CD4-positive, alpha-beta memory T cell (primary cell): ENCODE results near the gene ERN1. TPM values are rescaled to one million over a fixed set of nuclear protein-coding genes. Genes with fewer than 3 reads are reported as not detected.
"Not testable (repeated sequence)": the region's sequence is repeated elsewhere in the genome, so short reads cannot be mapped to it uniquely, and the experiment has no call there.

Experiments
- CTCF ChIA-PET: fragments of 350-600 bp; sonication (Branson Sonifier 250); formaldehyde crosslinking; loops from one replicate; lab custom pipeline; 2021; ENCODE audit warnings: inconsistent platforms; ENCODE audit not compliant: partially characterized antibody; lab: Charles Lee
- POLR2A ChIA-PET: fragments of 350-600 bp; sonication (Branson Sonifier 250); formaldehyde crosslinking; loops from one replicate; lab custom pipeline; 2021; ENCODE audit not compliant: partially characterized antibody; lab: Charles Lee
- DNase-seq, 5 donors: peaks; one replicate each; pipeline versions ENCODE4 v3.0.0 to v3.0.0-alpha.2; 2020 to 2022; ENCODE audit warnings: mixed read lengths in 1 of 5
- H3K27ac ChIP-seq: one replicate; pipeline ENCODE4 v1.7.0; 2013; ENCODE audit warnings: low read depth, low read length
- H3K27me3 ChIP-seq: 2 replicates; pipeline ENCODE4 v1.7.0; 2013; ENCODE audit warnings: mild to moderate bottlenecking, low read length, moderate library complexity; ENCODE audit not compliant: insufficient read depth
- H3K36me3 ChIP-seq: 2 replicates; pipeline ENCODE4 v1.7.0; 2013; ENCODE audit warnings: mild to moderate bottlenecking, low read length, moderate library complexity; ENCODE audit not compliant: insufficient read depth
- H3K4me1 ChIP-seq: 2 replicates; pipeline ENCODE4 v1.7.0; 2013; ENCODE audit warnings: mild to moderate bottlenecking, low read length, moderate library complexity; ENCODE audit not compliant: insufficient read depth
- H3K4me3 ChIP-seq, 2 donors: one replicate each; pipeline ENCODE4 v1.7.0; 2013; ENCODE audit warnings: low read length in 2 of 2, mild to moderate bottlenecking in 1 of 2
- H3K9me3 ChIP-seq, 2 donors: one replicate each; pipeline ENCODE4 v1.7.0; 2013; ENCODE audit warnings: low read length in 2 of 2, control low read depth in 1 of 2; ENCODE audit not compliant: control insufficient read depth in 1 of 2
- H3K27ac Mint-ChIP-seq, 7 donors: one replicate each; pipeline ENCODE4 v1.8.0; 2020 to 2021; ENCODE audit warnings: mixed read lengths in 7 of 7, mild to moderate bottlenecking in 6 of 7, inconsistent platforms in 3 of 7, moderate library complexity in 3 of 7
- H3K27me3 Mint-ChIP-seq, 2 donors: one replicate each; pipeline ENCODE4 v1.8.0; 2020 to 2021; ENCODE audit warnings: mixed read lengths in 2 of 2
- H3K36me3 Mint-ChIP-seq, 2 donors: one replicate each; pipeline ENCODE4 v1.8.0; 2020 to 2021; ENCODE audit warnings: mixed read lengths in 2 of 2, inconsistent platforms in 1 of 2, mild to moderate bottlenecking in 1 of 2
- H3K4me1 Mint-ChIP-seq, 4 donors: one replicate each; pipeline ENCODE4 v1.8.0; 2020 to 2021; ENCODE audit warnings: mixed read lengths in 4 of 4, mild to moderate bottlenecking in 1 of 4
- H3K4me3 Mint-ChIP-seq, 8 donors: one replicate each; pipeline ENCODE4 v1.8.0; 2020 to 2021; ENCODE audit warnings: mixed read lengths in 8 of 8, mild to moderate bottlenecking in 7 of 8, moderate library complexity in 6 of 8, inconsistent platforms in 3 of 8
- H3K9me3 Mint-ChIP-seq, 8 donors: one replicate each; pipeline ENCODE4 v1.8.0; 2020 to 2021; ENCODE audit warnings: mixed read lengths in 8 of 8, mild to moderate bottlenecking in 5 of 8, inconsistent platforms in 3 of 8, moderate library complexity in 1 of 8
- intact Hi-C: fragments of 100-400 bp; cut with micrococcal nuclease; formaldehyde crosslinking; loops from one replicate; pipeline ENCODE4 v1.15.1; 2023
- polyA plus RNA-seq, 2 donors: library from polyadenylated mRNA; unstranded; fragments of 300-500 nt; fragmentation: Illumina TruSeq; gene quantifications; one replicate each; pipeline ENCODE4 v1.2.3, GENCODE V29; 2021
- total RNA-seq, 2 experiments: library from RNA; stranded (reverse); gene quantifications; one replicate each; pipeline ENCODE4 v1.2.3, GENCODE V29; 2021

The ERN1 gene
- total and polyA plus RNA-seq, 4 experiments from 2014 or later = 47.9 to 172 (median 144) TPM

GRCh38 chr17:64123114-64123513 lies 6.8 kb downstream of the ERN1 start:
- no peaks in the 10 kb centered on the region for H3K9me3 Mint-ChIP-seq
- H3K36me3 ChIP-seq = no peaks in the 10 kb centered on the region
- H3K4me3 Mint-ChIP-seq = peak overlapping the region in 4 of 8 donors; percentile 0 to 55 (median 14)
- DNase-seq = no peak
- H3K27ac Mint-ChIP-seq = peak overlapping the region in 6 of 7 donors; percentile 22 to 86 (median 61)
- ChIA-PET POLR2A (interaction anchor here (0.5 to 3.5 kb wide), 5 partner anchors 8 to 59 kb away, joined by 3 to 14 read pairs (median 7); no protein-coding TSS in a partner anchor), CTCF (interaction anchor here (1.3 to 20.8 kb wide), 3 partner anchors 9 to 206 kb away, joined by 3 to 798 read pairs (median 23); no protein-coding TSS in a partner anchor)
- intact Hi-C loops = no loop called here
- no peaks in the 10 kb centered on the region for H3K27me3 Mint-ChIP-seq
- H3K4me1 Mint-ChIP-seq = peaks cover 57 to 91% (median 74%) of the 10 kb centered on the region in 4 donors
- H3K4me3 ChIP-seq = no peak overlapping the region
- H3K9me3 ChIP-seq = no peaks in the 10 kb centered on the region
- H3K4me1 ChIP-seq = peaks cover 92% of the 10 kb centered on the region
- H3K36me3 Mint-ChIP-seq = peaks cover 25 to 50% of the 10 kb centered on the region in 2 donors
- no peak overlapping the region for H3K27ac ChIP-seq
- no peaks in the 10 kb centered on the region for H3K27me3 ChIP-seq

DNA sequence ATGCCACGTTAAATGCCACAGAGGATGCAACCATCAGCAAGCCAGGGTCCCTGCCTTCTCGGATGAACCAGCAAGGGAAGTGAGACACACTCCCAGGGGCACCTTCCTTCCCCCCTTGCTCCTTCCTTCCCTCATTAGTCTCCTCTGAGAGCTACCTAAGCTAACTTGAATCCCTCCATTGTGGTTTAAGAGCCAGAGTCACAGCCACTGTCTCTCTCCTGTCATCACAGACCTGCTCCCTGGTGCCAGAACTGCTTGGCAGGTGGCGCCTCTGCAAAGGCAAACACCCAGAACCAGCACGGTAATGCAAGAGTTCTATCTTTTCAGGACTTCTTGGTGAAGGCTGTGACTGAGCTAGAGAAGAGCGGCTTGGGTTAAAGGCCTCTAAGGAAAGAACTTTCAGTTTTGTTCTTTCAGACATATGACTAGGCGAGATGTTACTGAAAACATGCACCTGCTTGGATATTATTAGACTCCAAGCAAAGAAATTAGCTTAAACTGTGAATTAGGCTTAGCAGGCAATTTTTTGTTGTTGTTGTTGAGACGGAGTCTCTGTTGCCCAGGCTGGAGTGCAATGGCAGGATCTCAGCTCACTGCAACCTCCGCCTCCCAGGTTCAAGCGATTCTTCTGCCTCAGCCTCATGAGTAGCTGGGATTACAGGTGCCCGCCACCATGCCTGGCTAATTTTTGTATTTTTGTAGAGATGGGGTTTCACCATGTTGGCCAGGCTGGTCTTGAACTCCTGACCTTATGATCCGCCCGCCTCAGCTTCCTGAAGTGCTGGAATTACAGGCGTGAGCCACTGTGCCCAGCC lies 8.8 kb downstream of the ERN1 start:
- intact Hi-C loops = loop anchor here (1.0 to 2.0 kb wide), 2 partner anchors 9 to 38 kb away; partner anchors contain the start of gene ERN1
- ChIA-PET POLR2A (interaction anchor here (0.5 to 3.5 kb wide), 14 partner anchors 8 to 260 kb away, joined by 3 to 27 read pairs (median 4); partner anchors contain the start of genes ERN1 and ICAM2), CTCF (interaction anchor here (1.2 to 20.8 kb wide), 5 partner anchors 11 to 101 kb away, joined by 3 to 798 read pairs (median 4); partner anchors contain the start of gene ICAM2)
- Histone ChIP-seq H3K27ac (peak overlapping the region; percentile 35), H3K4me3 (peak overlapping the region in 1 of 2 donors; percentile 9), H3K4me1 (peaks cover 89% of the 10 kb centered on the region)
- Mint-ChIP-seq H3K4me1 (peaks cover 49 to 91% (median 72%) of the 10 kb centered on the region in 4 donors), H3K27ac (peak overlapping the region; percentile 86 to 95 (median 91)), H3K4me3 (peak overlapping the region; percentile 68 to 90 (median 84)), H3K36me3 (peaks cover 32 to 43% of the 10 kb centered on the region in 2 donors)
- H3K9me3 ChIP-seq, H3K9me3 Mint-ChIP-seq, H3K27me3 Mint-ChIP-seq, H3K36me3 ChIP-seq, H3K27me3 ChIP-seq: not testable (repeated sequence)
- DNase-seq = peak; percentile 25 to 58 (median 32)

DNA sequence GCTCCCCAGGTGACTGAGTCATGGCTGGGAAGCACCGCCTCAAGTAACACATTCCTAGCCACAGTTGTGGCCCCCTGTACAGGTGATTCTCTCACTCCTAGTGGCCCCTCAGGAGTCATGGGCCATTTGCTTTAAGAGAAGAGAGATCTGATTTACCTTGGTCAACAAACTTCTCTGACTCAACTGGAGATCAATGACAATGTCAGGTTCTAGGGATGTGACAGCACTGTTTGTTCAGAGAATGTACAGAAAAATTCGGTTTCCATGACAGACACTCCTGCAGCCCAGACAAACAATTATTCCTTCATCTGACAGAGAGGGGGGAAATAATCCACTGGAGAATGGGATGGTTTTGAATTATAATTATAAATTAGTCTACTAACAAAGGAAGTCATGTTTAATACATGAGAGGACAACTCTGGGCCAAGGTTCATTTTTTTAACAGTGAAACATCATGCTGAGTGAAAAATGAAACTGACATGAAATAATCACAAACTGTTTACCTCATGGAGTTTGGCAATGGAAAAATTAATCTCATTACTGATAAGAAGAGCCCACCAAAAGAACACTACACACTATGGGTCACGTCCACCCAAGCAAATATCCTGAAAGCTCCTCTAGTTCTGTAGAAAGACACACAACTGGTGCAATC lies 9.7 kb downstream of the ERN1 start:
- Histone ChIP-seq H3K9me3 (no peaks in the 10 kb centered on the region), H3K4me3 (no peak overlapping the region), H3K4me1 (peaks cover 89% of the 10 kb centered on the region), H3K27me3 (no peaks in the 10 kb centered on the region), H3K27ac (peak overlapping the region; percentile 35), H3K36me3 (no peaks in the 10 kb centered on the region)
- CTCF ChIA-PET = interaction anchor here (1.2 to 20.8 kb wide), 5 partner anchors 10 to 100 kb away, joined by 3 to 798 read pairs (median 4); partner anchors contain the start of gene ICAM2
- DNase-seq = no peak
- intact Hi-C loops = loop anchor here (2.0 kb wide), 1 partner anchor 37 kb away; no protein-coding TSS in a partner anchor
- POLR2A ChIA-PET = interaction anchor here (0.5 to 2.5 kb wide), 7 partner anchors 10 to 145 kb away, joined by 3 to 27 read pairs (median 3); partner anchors contain the start of gene ERN1
- Mint-ChIP-seq H3K4me3 (peak overlapping the region; percentile 17 to 90 (median 84)), H3K36me3 (peaks cover 37 to 43% of the 10 kb centered on the region in 2 donors), H3K27me3 (no peaks in the 10 kb centered on the region), H3K4me1 (peaks cover 51 to 91% (median 72%) of the 10 kb centered on the region in 4 donors), H3K9me3 (no peaks in the 10 kb centered on the region), H3K27ac (peak overlapping the region; percentile 86 to 95 (median 91))

DNA sequence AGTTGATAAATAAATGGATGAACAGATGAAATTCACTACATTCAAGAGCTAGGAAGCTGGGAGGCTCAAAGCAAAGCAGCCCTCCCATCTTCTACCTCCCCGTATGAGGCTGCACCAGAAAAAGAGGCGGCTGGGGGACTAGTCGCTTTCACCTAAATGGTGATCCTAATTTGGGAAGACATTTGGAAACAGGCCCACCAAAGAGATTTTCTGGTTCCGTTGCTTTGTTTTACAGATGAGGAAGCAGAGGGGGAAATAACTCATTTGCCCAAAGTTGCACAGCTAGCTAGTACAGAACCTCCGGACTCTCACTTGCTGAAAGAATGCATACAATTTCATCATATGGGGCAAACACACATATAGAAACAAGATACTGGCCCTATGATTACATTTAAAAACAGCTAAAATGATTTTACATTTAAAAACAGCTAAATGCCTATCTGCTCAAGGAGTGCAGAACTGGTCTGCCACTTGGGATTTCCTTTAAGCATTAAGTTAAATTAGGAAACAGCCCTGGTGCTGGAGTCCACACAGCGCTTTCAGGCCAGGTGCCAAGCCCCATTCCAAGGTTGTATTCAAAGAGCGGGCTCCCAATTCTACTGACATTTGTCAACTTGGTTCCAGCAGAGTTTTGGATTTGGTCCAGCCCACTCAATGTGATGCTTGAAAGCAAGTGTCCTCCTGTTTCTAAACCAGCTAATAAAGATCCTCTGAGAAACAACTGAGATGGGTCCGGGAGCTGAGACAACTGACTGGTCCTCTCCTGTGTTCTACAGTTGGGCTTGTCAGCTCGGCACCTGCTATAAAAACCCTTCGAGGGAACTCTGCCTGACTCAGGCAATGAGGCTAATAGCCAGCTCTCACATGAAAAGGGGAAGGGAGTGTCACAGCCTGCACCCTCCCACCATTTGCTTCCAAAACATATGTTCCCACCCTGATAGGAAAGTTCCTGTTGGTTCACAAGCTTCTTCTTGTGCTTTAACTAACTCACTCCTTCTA lies 11.7 kb downstream of the ERN1 start:
- no peak for DNase-seq
- POLR2A ChIA-PET = interaction anchor here (0.6 to 2.4 kb wide), 5 partner anchors 11 to 35 kb away, joined by 3 to 9 read pairs (median 3); partner anchors contain the start of gene ERN1

GRCh38 chr17:64115822-64116534 lies 14.0 kb downstream of the ERN1 start:
- Histone ChIP-seq H3K9me3 (no peaks in the 10 kb centered on the region), H3K27me3 (no peaks in the 10 kb centered on the region), H3K4me3 (peak overlapping the region in 1 of 2 donors; percentile 6), H3K4me1 (peaks cover 74% of the 10 kb centered on the region), H3K36me3 (no peaks in the 10 kb centered on the region), H3K27ac (no peak overlapping the region)
- ChIA-PET POLR2A (interaction anchor here (0.6 to 3.3 kb wide), 5 partner anchors 8 to 34 kb away, joined by 3 to 18 read pairs (median 10); partner anchors contain the start of gene ERN1), CTCF (interaction anchor here (1.1 to 3.9 kb wide), 6 partner anchors 9 to 90 kb away, joined by 3 to 30 read pairs (median 4); partner anchors contain the start of gene ERN1)
- peaks cover 30 to 39% of the 10 kb centered on the region in 2 donors for H3K36me3 Mint-ChIP-seq
- H3K4me3 Mint-ChIP-seq = peak overlapping the region; percentile 29 to 84 (median 62)
- DNase-seq = peak in 2 of 5 donors; percentile 28 to 56
- H3K4me1 Mint-ChIP-seq = peaks cover 47 to 88% (median 66%) of the 10 kb centered on the region in 4 donors
- H3K27me3 Mint-ChIP-seq = no peaks in the 10 kb centered on the region
- intact Hi-C loops = no loop called here
- peak overlapping the region; percentile 5 to 86 (median 66) for H3K27ac Mint-ChIP-seq
- H3K9me3 Mint-ChIP-seq = no peaks in the 10 kb centered on the region

More for the DNA sequence above, 11.7 kb downstream of the ERN1 start:
- Mint-ChIP-seq H3K27ac (peak overlapping the region in 5 of 7 donors; percentile 10 to 71 (median 50)), H3K4me1 (peaks cover 52 to 91% (median 69%) of the 10 kb centered on the region in 4 donors), H3K9me3 (no peaks in the 10 kb centered on the region), H3K4me3 (peak overlapping the region in 3 of 8 donors; percentile 21 to 63 (median 54)), H3K36me3 (peaks cover 23 to 35% of the 10 kb centered on the region in 2 donors), H3K27me3 (no peaks in the 10 kb centered on the region)
- Histone ChIP-seq H3K4me1 (peaks cover 84% of the 10 kb centered on the region), H3K27me3 (no peaks in the 10 kb centered on the region), H3K9me3 (no peaks in the 10 kb centered on the region), H3K36me3 (no peaks in the 10 kb centered on the region), H3K27ac (no peak overlapping the region), H3K4me3 (no peak overlapping the region)
- CTCF ChIA-PET = interaction anchor here (0.7 to 3.1 kb wide), 3 partner anchors 15 to 243 kb away, joined by 3 to 13 read pairs (median 5); no protein-coding TSS in a partner anchor
- intact Hi-C loops = no loop called here
